GM10266 (cell line): Measurements from ENCODE around the gene DTWD2.

Experiments
- DNase-seq: peaks from one replicate; pipeline ENCODE4 v3.0.0; 2012; ENCODE audit errors: extremely low spot score
- CTCF ChIP-seq: IDR thresholded peaks from 2 replicates; pipeline ENCODE4 v1.5.1; 2012; ENCODE audit warnings: mild to moderate bottlenecking, low read depth; ENCODE audit not compliant: control insufficient read depth, insufficient read depth; ENCODE audit errors: missing control alignments

DTWD2 gene

GRCh38 chr5:119031011-119031886 lies 42.9 kb upstream of the DTWD2 start:
- peak; percentile 50 for DNase-seq
- no peak for TF ChIP-seq CTCF

- TF ChIP-seq CTCF, result no peak
- no peak for DNase-seq
Measured at GRCh38 chr5:119028575-119028974, 40.2 kb upstream of the DTWD2 start.

- no peak for DNase-seq
- TF ChIP-seq CTCF, result no peak
Measured at GRCh38 chr5:119022773-119023172, 34.4 kb upstream of the DTWD2 start.

- peak; percentile 51 for TF ChIP-seq CTCF
- DNase-seq, result peak; percentile 50
Measured at GRCh38 chr5:119022017-119022745, 33.8 kb upstream of the DTWD2 start.

GRCh38 chr5:119021149-119021732 lies 32.9 kb upstream of the DTWD2 start:
- TF ChIP-seq CTCF, result no peak
- no peak for DNase-seq

GRCh38 chr5:119019949-119020348 lies 31.6 kb upstream of the DTWD2 start:
- no peak for TF ChIP-seq CTCF
- DNase-seq, result no peak
